K562 (cell line): Measurements from ENCODE around the gene CD14. TPM values are rescaled to one million over a fixed set of nuclear protein-coding genes. Genes with fewer than 3 reads are reported as not detected.

Experiments used
- BACH1 ChIP-seq: fragments of 200-800 bp; sonication (Bioruptor generic); IDR thresholded peaks from 2 replicates; pipeline ENCODE4 v1.6.1; 2016; ENCODE audit warnings: missing genetic modification characterization, missing compliant biosample characterization
- BCOR ChIP-seq: fragments of 450-650 bp; IDR thresholded peaks from 2 replicates; pipeline ENCODE4 v1.6.1; 2016
- CAMTA2 ChIP-seq: fragments of 250-450 bp; sonication (Bioruptor Pico); conservative IDR thresholded peaks from 2 replicates; pipeline ENCODE4 v1.5.1; 2022
- CEBPB ChIP-seq: fragments of 450-650 bp; IDR thresholded peaks from 2 replicates; pipeline ENCODE4 v1.6.1; 2016; ENCODE audit warnings: missing genetic modification characterization, missing compliant biosample characterization
- DNMT1 ChIP-seq: fragments of 450-650 bp; IDR thresholded peaks from 2 replicates; pipeline ENCODE4 v1.6.1; 2016; ENCODE audit warnings: antibody characterized with exemption, mild to moderate bottlenecking
- GTF2F1 ChIP-seq: IDR thresholded peaks from 2 replicates; pipeline ENCODE4 v1.6.1; 2011; ENCODE audit warnings: low read depth, low read length, improper control_type of control experiment
- HDAC8 ChIP-seq: fragments of 450-650 bp; IDR thresholded peaks from 2 replicates; pipeline ENCODE4 v1.6.1; 2016; ENCODE audit warnings: mild to moderate bottlenecking, missing genetic modification characterization, moderate library complexity, missing compliant biosample characterization
- HNRNPH1 ChIP-seq: fragments of 200-400 bp; formaldehyde crosslinking; optimal IDR thresholded peaks from 2 replicates; pipeline ENCODE3; 2017; ENCODE audit warnings: low read depth, mild to moderate bottlenecking, low read length, moderate library complexity
- MEF2A ChIP-seq: IDR thresholded peaks from 2 replicates; pipeline ENCODE4 v1.6.1; 2011; ENCODE audit warnings: low read depth, mild to moderate bottlenecking, low read length, moderate library complexity; ENCODE audit not compliant: control insufficient read depth
- MTA1 ChIP-seq: fragments of 450-650 bp; IDR thresholded peaks from 2 replicates; pipeline ENCODE4 v1.6.1; 2017; ENCODE audit warnings: borderline replicate concordance
- PATZ1 ChIP-seq: fragments of 250-450 bp; sonication (Bioruptor Pico); IDR thresholded peaks from 2 replicates; pipeline ENCODE4 v1.5.0; 2020; ENCODE audit warnings: mild to moderate bottlenecking, borderline replicate concordance
- PRDM10 ChIP-seq: fragments of 450-650 bp; IDR thresholded peaks from 2 replicates; pipeline ENCODE4 v1.6.1; 2018; ENCODE audit not compliant: partially characterized antibody
- PURB ChIP-seq: sonication (generic); formaldehyde crosslinking; IDR thresholded peaks from 2 replicates; pipeline ENCODE4 v1.9.0; 2021; ENCODE audit warnings: low read depth, mild to moderate bottlenecking, missing genetic modification reagents
- SAFB ChIP-seq: fragments of 200-400 bp; formaldehyde crosslinking; IDR thresholded peaks from 2 replicates; pipeline ENCODE4 v1.6.1; 2017; ENCODE audit warnings: low read depth, low read length, borderline replicate concordance
- SMAD4 ChIP-seq: fragments of 250-450 bp; sonication (Bioruptor Pico); conservative IDR thresholded peaks from 2 replicates; pipeline ENCODE4 v1.8.0; 2021; ENCODE audit warnings: inconsistent platforms, mild to moderate bottlenecking, moderate library complexity
- SREBF1 ChIP-seq: fragments of 150-350 bp; IDR thresholded peaks from 2 replicates; pipeline ENCODE4 v1.6.1; 2014; ENCODE audit warnings: antibody characterized with exemption, low read depth, low read length, borderline replicate concordance
- SRSF9 ChIP-seq: fragments of 200-400 bp; formaldehyde crosslinking; IDR thresholded peaks from 2 replicates; pipeline ENCODE4 v1.6.1; 2017; ENCODE audit warnings: low read depth, low read length, borderline replicate concordance
- TAF15 ChIP-seq: fragments of 200-400 bp; formaldehyde crosslinking; IDR thresholded peaks from 2 replicates; pipeline ENCODE4 v1.6.1; 2017; ENCODE audit warnings: mild to moderate bottlenecking, low read depth, low read length, moderate library complexity
- TBL1XR1 ChIP-seq, 2 experiments: IDR thresholded peaks; 2 replicates each; pipeline ENCODE4 v1.6.1; 2012; ENCODE audit warnings: improper control_type of control experiment in 2 of 2, low read length in 2 of 2, mild to moderate bottlenecking in 1 of 2
- THRAP3 ChIP-seq: fragments of 450-650 bp; IDR thresholded peaks from 2 replicates; pipeline ENCODE4 v1.6.1; 2016; ENCODE audit warnings: mild to moderate bottlenecking, inconsistent platforms, borderline replicate concordance
- XRCC3 ChIP-seq: fragments of 450-650 bp; IDR thresholded peaks from 2 replicates; pipeline ENCODE4 v1.6.1; 2017; ENCODE audit warnings: mild to moderate bottlenecking, moderate library complexity
- ZKSCAN1 ChIP-seq: fragments of 150-350 bp; IDR thresholded peaks from 2 replicates; pipeline ENCODE4 v1.6.1; 2016; ENCODE audit warnings: low read depth, low read length
- ZNF197 ChIP-seq: fragments of 200-800 bp; sonication (Bioruptor generic); IDR thresholded peaks from 2 replicates; pipeline ENCODE4 v1.6.1; 2016; ENCODE audit warnings: low read depth, missing genetic modification characterization, missing compliant biosample characterization
- ZNF584 ChIP-seq: fragments of 200-800 bp; sonication (Bioruptor generic); IDR thresholded peaks from 2 replicates; pipeline ENCODE4 v1.6.1; 2016; ENCODE audit warnings: low read depth, mild to moderate bottlenecking, missing genetic modification characterization, missing compliant biosample characterization
- polyA plus RNA-seq, 8 experiments: library from polyadenylated mRNA; depleted of rRNA in 4 of 8; stranded (reverse) in 5 of 8; unstranded in 3 of 8; fragments of >200 nt; fragmentation: Nextera tagmentation in 2 of 8; fragmentation: Illumina TruSeq in 1 of 8; extraction: Ambion mirVana in 2 of 8; extraction: Trizol in 1 of 8; gene quantifications; 2 replicates each; pipeline versions ENCODE4 v1.2.1 to v1.2.3, GENCODE V29; 2011 to 2014; ENCODE audit warnings: inconsistent platforms in 1 of 8, missing spikeins in 1 of 8
- total RNA-seq, 7 experiments: library from RNA; depleted of rRNA in 6 of 7; stranded (reverse); fragments of >200 nt in 6 of 7; fragmentation: Illumina TruSeq in 2 of 7; extraction: Trizol in 2 of 7; gene quantifications; 2 replicates each; pipeline versions ENCODE4 v1.2.1 to v1.2.3, GENCODE V29; 2011 to 2021; ENCODE audit warnings: low replicate concordance in 1 of 7

Gene CD14
- total and polyA plus RNA-seq, 9 of the 15 experiments (the other 6 are each of a cell fraction or from before 2014, with no cell fraction given), result 0.07 to 0.47 (median 0.14) TPM; not detected in 2

GRCh38 chr5:140639148-140639981 lies 6.4 kb upstream of the CD14 start, which contains the start of gene TMCO6 (continued):
- TF ChIP-seq PATZ1 (CRISPR knock-in tag) (no peak), ZKSCAN1 (no peak), TBL1XR1 (IDR thresholded peaks at IDR 0.05; ENCODE audit: low read length in 2 of 2) (peak; percentile 45 to 91; a peak in 3 of 4 replicates), MEF2A (0 out of 2 replicates have a peak, but pooled peaks have one; percentile 16), XRCC3 (no peak), HNRNPH1 (no peak), CAMTA2 (CRISPR knock-in tag) (no peak), GTF2F1 (peak; percentile 55; the same call in 1 of the 2 replicates), ZNF584 (peak; percentile 66; the same call in 1 of the 2 replicates), HDAC8 (tag) (peak; percentile 47; the same call in 1 of the 2 replicates), THRAP3 (no peak), BACH1 (tag) (no peak), DNMT1 (no peak), MTA1 (no peak), SAFB (peak; percentile 39; the same call in 1 of the 2 replicates), SRSF9 (no peak), PURB (CRISPR knock-in tag) (no peak), SREBF1 (no peak), ZNF197 (CRISPR knock-in tag) (no peak), BCOR (no peak), CEBPB (peak; percentile 96), PRDM10 (no peak), TAF15 (no peak), SMAD4 (peak; percentile 78; the same call in 1 of the 2 replicates)
